Naive thymus-derived CD8-positive, alpha-beta T cell (primary cell): ENCODE data around the gene MCTP1. TPM values are rescaled to one million over a fixed set of nuclear protein-coding genes. Genes with fewer than 3 reads are reported as not detected.
"Not testable (repeated sequence)": the region's sequence is repeated elsewhere in the genome, so short reads cannot be mapped to it uniquely, and the experiment has no call there.

ENCODE experiments used
- ATAC-seq, 2 donors: fragments of 150-1000 bp; cut with Tn5 transposase in 1 of 2; sonication (Bioruptor Pico), chemical (Tn5 transposase) in 1 of 2; 1 replicate in 1 of 2; 2 replicates in 1 of 2; pipeline ENCODE4 v1.10.0; 2021; ENCODE audit warnings: mild to moderate bottlenecking in 2 of 2, moderate library complexity in 2 of 2
- POLR2A ChIA-PET: fragments of 350-600 bp; sonication (Branson Sonifier 250); formaldehyde crosslinking; loops from one replicate; lab custom pipeline; 2021; ENCODE audit warnings: antibody characterized with exemption; lab: Charles Lee
- DNase-seq, 10 donors: peaks; one replicate each; pipeline versions ENCODE4 v3.0.0 to v3.0.0-alpha.2; 2020 to 2022
- H3K27ac Mint-ChIP-seq, 10 donors: one replicate each; pipeline ENCODE4 v1.8.0; 2020 to 2022; ENCODE audit warnings: mild to moderate bottlenecking in 10 of 10, mixed read lengths in 10 of 10, moderate library complexity in 4 of 10, inconsistent platforms in 1 of 10
- H3K27me3 Mint-ChIP-seq, 5 donors: one replicate each; pipeline ENCODE4 v1.8.0; 2021 to 2022; ENCODE audit warnings: mixed read lengths in 5 of 5
- H3K36me3 Mint-ChIP-seq, 3 donors: one replicate each; pipeline ENCODE4 v1.8.0; 2020 to 2022; ENCODE audit warnings: mixed read lengths in 3 of 3, mild to moderate bottlenecking in 2 of 3, inconsistent platforms in 1 of 3
- H3K4me1 Mint-ChIP-seq, 4 donors: one replicate each; pipeline ENCODE4 v1.8.0; 2021 to 2022; ENCODE audit warnings: mixed read lengths in 4 of 4
- H3K4me3 Mint-ChIP-seq, 10 donors: one replicate each; pipeline ENCODE4 v1.8.0; 2020 to 2022; ENCODE audit warnings: mild to moderate bottlenecking in 10 of 10, mixed read lengths in 10 of 10, moderate library complexity in 6 of 10, inconsistent platforms in 1 of 10
- H3K9me3 Mint-ChIP-seq, 9 donors: one replicate each; pipeline ENCODE4 v1.8.0; 2020 to 2022; ENCODE audit warnings: mixed read lengths in 9 of 9, mild to moderate bottlenecking in 3 of 9, inconsistent platforms in 1 of 9, moderate library complexity in 1 of 9
- polyA plus RNA-seq, 3 donors: library from polyadenylated mRNA; unstranded; fragments of 300-500 nt; fragmentation: Illumina TruSeq; gene quantifications; one replicate each; pipeline ENCODE4 v1.2.3, GENCODE V29; 2021
- total RNA-seq, 8 experiments: library from RNA in 2 of 8; stranded (reverse) in 2 of 8; gene quantifications; one replicate each; pipeline ENCODE4 v1.2.3 and lab custom pipeline; 2021 to 2026

The MCTP1 gene
- total and polyA plus RNA-seq, 5 experiments from 2014 or later: 0.08 to 2.1 (median 0.62) TPM

- no peak for DNase-seq
- no peak for ATAC-seq
- Mint-ChIP-seq H3K9me3 (peaks cover 0 to 7% (median 0%) of the 10 kb centered on the region in 9 donors), H3K27ac (no peak overlapping the region), H3K36me3 (no peaks in the 10 kb centered on the region), H3K4me3 (peak overlapping the region in 1 of 10 donors; percentile 25), H3K4me1 (peaks cover 0 to 21% (median 5%) of the 10 kb centered on the region in 4 donors), H3K27me3 (peaks cover 0 to 4% (median 1%) of the 10 kb centered on the region in 5 donors)
- POLR2A ChIA-PET: no interaction called here
These were observed 257.7 kb downstream of the MCTP1 start for GRCh38 chr5:95027151-95027721.

GRCh38 chr5:95026718-95027117 lies 258.2 kb downstream of the MCTP1 start:
- ATAC-seq: no peak
- no peak overlapping the region for H3K27ac Mint-ChIP-seq
- POLR2A ChIA-PET: no interaction called here

GRCh38 chr5:95022967-95023695 lies 261.8 kb downstream of the MCTP1 start:
- ATAC-seq (no peak), DNase-seq (no peak)
- Mint-ChIP-seq H3K27ac (no peak overlapping the region), H3K36me3 (no peaks in the 10 kb centered on the region), H3K9me3 (no peaks in the 10 kb centered on the region), H3K4me3 (no peak overlapping the region), H3K27me3 (peaks cover 0 to 7% (median 1%) of the 10 kb centered on the region in 5 donors), H3K4me1 (peaks cover 0 to 24% (median 5%) of the 10 kb centered on the region in 4 donors)
- POLR2A ChIA-PET: no interaction called here

More at GRCh38 chr5:95026718-95027117, 258.2 kb downstream of the MCTP1 start:
- peaks cover 0 to 21% (median 5%) of the 10 kb centered on the region in 4 donors for H3K4me1 Mint-ChIP-seq
- H3K4me3 Mint-ChIP-seq: no peak overlapping the region
- DNase-seq: no peak
- peaks cover 0 to 2% (median 0%) of the 10 kb centered on the region in 9 donors for H3K9me3 Mint-ChIP-seq
- peaks cover 0 to 6% (median 2%) of the 10 kb centered on the region in 5 donors for H3K27me3 Mint-ChIP-seq
- no peaks in the 10 kb centered on the region for H3K36me3 Mint-ChIP-seq

DNA sequence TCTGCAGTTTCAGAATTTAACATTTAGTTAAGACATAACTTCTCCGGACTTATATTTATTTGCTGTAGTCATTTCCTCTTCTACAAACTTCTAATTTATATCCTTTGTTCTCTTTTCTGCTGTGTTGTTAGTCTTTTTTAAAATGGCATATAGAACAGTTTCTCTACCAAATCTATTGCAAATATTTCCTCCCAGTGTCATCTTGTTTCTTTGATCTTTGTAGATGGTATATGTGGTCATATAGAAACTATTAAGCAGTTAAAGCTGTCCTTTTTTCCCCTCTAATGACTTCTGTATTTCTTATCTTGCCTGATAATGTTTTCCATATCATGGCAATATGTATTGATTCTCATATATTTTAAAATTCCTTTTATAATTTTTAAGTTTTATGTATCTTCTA lies 264.5 kb downstream of the MCTP1 start:
- Mint-ChIP-seq H3K27ac (no peak overlapping the region), H3K36me3 (no peaks in the 10 kb centered on the region), H3K4me1 (peaks cover 0 to 10% (median 0%) of the 10 kb centered on the region in 4 donors), H3K27me3 (peaks cover 0 to 7% (median 0%) of the 10 kb centered on the region in 5 donors), H3K9me3 (no peaks in the 10 kb centered on the region), H3K4me3 (no peak overlapping the region)
- ATAC-seq (no peak), DNase-seq (no peak)
- POLR2A ChIA-PET: no interaction called here

GRCh38 chr5:95018946-95019345 lies 265.9 kb downstream of the MCTP1 start:
- no peak overlapping the region for H3K27ac Mint-ChIP-seq
- no peak overlapping the region for H3K4me3 Mint-ChIP-seq
- DNase-seq (no peak), ATAC-seq (no peak)
- peaks cover 0 to 7% (median 0%) of the 10 kb centered on the region in 5 donors for H3K27me3 Mint-ChIP-seq
- H3K4me1 Mint-ChIP-seq: peaks cover 0 to 10% (median 0%) of the 10 kb centered on the region in 4 donors
- H3K36me3 Mint-ChIP-seq: no peaks in the 10 kb centered on the region
- no peaks in the 10 kb centered on the region for H3K9me3 Mint-ChIP-seq
- POLR2A ChIA-PET: no interaction called here

DNA sequence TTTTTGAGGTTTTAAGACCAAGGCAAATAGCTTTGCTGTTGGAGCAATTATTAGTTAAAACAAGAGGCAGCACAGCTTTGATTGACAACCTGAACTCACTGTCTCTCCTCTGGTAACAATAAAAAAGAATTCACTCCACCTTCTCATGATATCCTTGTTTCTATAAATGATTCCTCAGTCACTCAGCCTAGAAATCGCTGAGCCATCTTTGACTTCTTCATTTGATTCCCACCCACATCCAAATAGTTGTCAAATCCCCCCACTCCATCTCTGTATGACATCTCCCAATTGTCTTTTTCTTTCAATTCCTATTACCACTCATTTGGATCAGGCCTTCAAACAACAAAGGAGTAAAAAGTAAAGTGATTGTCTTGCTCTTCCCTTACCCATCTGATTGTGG lies 266.4 kb downstream of the MCTP1 start:
- H3K27ac Mint-ChIP-seq: no peak overlapping the region
- no peak for DNase-seq
- peaks cover 0 to 8% (median 0%) of the 10 kb centered on the region in 4 donors for H3K4me1 Mint-ChIP-seq
- no peak overlapping the region for H3K4me3 Mint-ChIP-seq
- peaks cover 0 to 7% (median 0%) of the 10 kb centered on the region in 5 donors for H3K27me3 Mint-ChIP-seq
- no peaks in the 10 kb centered on the region for H3K36me3 Mint-ChIP-seq
- POLR2A ChIA-PET: no interaction called here
- no peak for ATAC-seq
- no peaks in the 10 kb centered on the region for H3K9me3 Mint-ChIP-seq

- DNase-seq (no peak), ATAC-seq (no peak)
- Mint-ChIP-seq H3K27me3 (no peaks in the 10 kb centered on the region), H3K4me3 (no peak overlapping the region), H3K36me3 (no peaks in the 10 kb centered on the region), H3K4me1 (no peaks in the 10 kb centered on the region), H3K9me3 (peaks cover 0 to 12% (median 9%) of the 10 kb centered on the region in 9 donors), H3K27ac (no peak overlapping the region)
- POLR2A ChIA-PET: no interaction called here
These were observed 275.1 kb downstream of the MCTP1 start for GRCh38 chr5:95009812-95010211.

DNA sequence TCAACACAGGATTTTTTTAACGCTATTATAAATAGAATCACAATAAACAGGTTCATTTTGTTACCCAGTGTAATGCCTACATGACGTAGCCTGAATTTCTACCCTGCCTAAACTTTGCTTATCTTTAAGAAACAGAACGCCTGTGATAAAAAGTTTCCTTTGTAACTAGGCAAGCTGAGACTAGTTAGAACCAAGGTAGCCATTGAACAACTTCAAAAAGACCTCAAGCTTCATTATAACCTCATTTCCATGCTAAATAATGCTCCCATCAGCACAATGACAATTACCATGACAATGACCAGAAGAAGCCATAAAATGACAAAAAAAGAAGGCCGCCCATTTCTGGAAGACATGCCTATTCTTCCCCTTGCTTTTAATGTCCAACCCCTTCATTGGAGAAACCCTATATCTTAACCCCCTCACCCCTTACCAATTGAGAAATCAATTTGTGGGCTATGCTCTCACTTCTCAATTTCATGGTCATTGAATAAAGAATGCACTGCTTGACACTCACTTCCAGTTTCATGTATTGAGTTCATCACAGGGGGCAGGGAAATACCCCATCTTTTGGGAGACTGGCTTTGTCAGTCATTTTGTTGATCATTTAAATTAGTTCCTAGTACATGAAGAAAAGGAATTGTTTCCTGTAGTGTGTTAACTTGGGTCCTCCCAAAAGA lies 276.8 kb downstream of the MCTP1 start:
- DNase-seq: no peak
- peaks cover 3 to 24% (median 20%) of the 10 kb centered on the region in 9 donors for H3K9me3 Mint-ChIP-seq
- no peaks in the 10 kb centered on the region for H3K27me3 Mint-ChIP-seq
- no peak for ATAC-seq
- H3K36me3 Mint-ChIP-seq: peaks cover 0 to 13% (median 0%) of the 10 kb centered on the region in 3 donors
- H3K27ac Mint-ChIP-seq: no peak overlapping the region
- POLR2A ChIA-PET: no interaction called here
- H3K4me1 Mint-ChIP-seq: no peaks in the 10 kb centered on the region
- no peak overlapping the region for H3K4me3 Mint-ChIP-seq

GRCh38 chr5:95005811-95006210 lies 279.1 kb downstream of the MCTP1 start:
- H3K4me3 Mint-ChIP-seq: no peak overlapping the region
- H3K36me3 Mint-ChIP-seq: peaks cover 0 to 13% (median 0%) of the 10 kb centered on the region in 3 donors
- ATAC-seq (no peak), DNase-seq (no peak)
- H3K27me3 Mint-ChIP-seq: peaks cover 0 to 5% (median 0%) of the 10 kb centered on the region in 5 donors
- POLR2A ChIA-PET: no interaction called here
- H3K4me1 Mint-ChIP-seq: no peaks in the 10 kb centered on the region
- H3K27ac Mint-ChIP-seq: no peak overlapping the region
- peaks cover 3 to 24% (median 22%) of the 10 kb centered on the region in 9 donors for H3K9me3 Mint-ChIP-seq

GRCh38 chr5:94998670-94999069 lies 286.2 kb downstream of the MCTP1 start:
- no peak overlapping the region for H3K4me3 Mint-ChIP-seq
- POLR2A ChIA-PET: no interaction called here
- no peak overlapping the region for H3K27ac Mint-ChIP-seq
- peaks cover 0 to 5% (median 0%) of the 10 kb centered on the region in 5 donors for H3K27me3 Mint-ChIP-seq
- peaks cover 0 to 5% (median 5%) of the 10 kb centered on the region in 9 donors for H3K9me3 Mint-ChIP-seq
- H3K36me3 Mint-ChIP-seq: peaks cover 0 to 3% (median 0%) of the 10 kb centered on the region in 3 donors
- H3K4me1 Mint-ChIP-seq: no peaks in the 10 kb centered on the region
- DNase-seq: no peak
- no peak for ATAC-seq

DNA sequence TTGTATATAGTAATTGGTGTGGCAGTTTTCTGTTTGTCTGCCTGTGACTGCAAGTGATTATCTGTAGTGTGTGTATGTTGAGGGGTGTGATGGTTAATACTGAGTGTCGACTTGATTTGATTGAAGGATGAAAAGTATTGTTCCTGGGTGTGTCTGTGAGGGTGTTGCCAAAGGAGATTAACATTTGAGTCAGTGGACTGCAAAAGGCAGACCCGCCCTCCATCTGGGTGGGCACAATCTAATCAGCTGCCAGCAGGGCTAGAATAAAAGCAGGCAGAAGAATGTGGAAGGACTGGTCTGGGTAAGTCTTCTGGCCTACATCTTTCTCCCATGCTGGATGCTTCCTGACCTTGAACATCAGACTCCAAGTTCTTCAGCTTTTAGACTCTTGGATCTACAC lies 290.4 kb downstream of the MCTP1 start:
- H3K27me3 Mint-ChIP-seq, H3K36me3 Mint-ChIP-seq, H3K27ac Mint-ChIP-seq, H3K9me3 Mint-ChIP-seq, DNase-seq, ATAC-seq, H3K4me1 Mint-ChIP-seq, H3K4me3 Mint-ChIP-seq, POLR2A ChIA-PET: not testable (repeated sequence)

GRCh38 chr5:94993491-94993890 lies 291.4 kb downstream of the MCTP1 start:
- no peak overlapping the region for H3K4me3 Mint-ChIP-seq
- H3K4me1 Mint-ChIP-seq: no peaks in the 10 kb centered on the region
- H3K36me3 Mint-ChIP-seq: no peaks in the 10 kb centered on the region
- POLR2A ChIA-PET: no interaction called here
- no peaks in the 10 kb centered on the region for H3K9me3 Mint-ChIP-seq
- no peak overlapping the region for H3K27ac Mint-ChIP-seq
- no peak for ATAC-seq
- no peaks in the 10 kb centered on the region for H3K27me3 Mint-ChIP-seq
- no peak for DNase-seq

DNA sequence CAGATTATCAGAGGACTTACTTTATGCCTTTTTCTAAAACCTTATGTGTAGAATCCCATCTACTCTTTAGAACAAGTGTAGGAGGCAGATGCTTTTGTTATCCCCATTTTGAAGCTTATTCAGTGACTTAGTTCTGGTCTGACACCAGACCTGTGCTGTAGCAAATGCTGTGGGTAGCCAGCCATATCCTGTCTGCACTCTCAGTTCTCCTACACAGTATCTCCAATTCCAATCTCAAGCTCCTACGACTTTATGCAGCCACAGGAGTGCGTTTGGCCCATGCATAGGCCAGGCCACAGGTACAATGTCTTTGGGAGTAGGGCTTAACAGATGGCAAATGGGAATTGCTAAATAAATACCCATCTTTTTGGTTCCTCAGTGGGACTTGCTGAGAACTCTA lies 292.6 kb downstream of the MCTP1 start:
- no peaks in the 10 kb centered on the region for H3K36me3 Mint-ChIP-seq
- no peak overlapping the region for H3K27ac Mint-ChIP-seq
- no peaks in the 10 kb centered on the region for H3K27me3 Mint-ChIP-seq
- no peaks in the 10 kb centered on the region for H3K9me3 Mint-ChIP-seq
- POLR2A ChIA-PET: no interaction called here
- DNase-seq: no peak
- H3K4me1 Mint-ChIP-seq: no peaks in the 10 kb centered on the region
- no peak for ATAC-seq
- no peak overlapping the region for H3K4me3 Mint-ChIP-seq
